ENCODE results near the gene CAMK2D.

CAMK2D gene

DNA sequence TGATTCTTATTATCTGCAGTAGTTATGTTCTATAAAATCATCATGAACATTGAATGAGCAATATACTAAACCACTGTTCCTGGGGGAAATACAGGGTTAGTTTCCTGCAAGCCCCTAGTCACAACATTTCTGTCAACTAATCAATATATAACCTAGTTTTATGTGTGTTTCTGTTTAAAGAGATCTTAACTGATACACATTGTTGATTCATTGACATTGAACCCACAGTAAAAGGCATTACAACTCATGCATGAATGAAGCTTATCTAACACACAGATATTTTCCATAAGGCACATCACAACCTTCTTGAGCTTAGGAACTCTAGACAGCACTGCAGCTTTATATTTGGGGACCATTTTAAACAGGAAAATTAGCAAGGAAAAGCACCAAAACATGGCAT is 134.2 kb downstream of the CAMK2D start:
- peaks cover 0 to 2% (median 0%) of the 10 kb centered on the region in 5 experiments for H3K9me3 ChIP-seq (ENCODE audit: control extremely low read depth in 1 of 5, control insufficient read depth in 4 of 5, insufficient read depth in 2 of 5, low read depth in 1 of 5, low read length in 4 of 5)
- DNase-seq: no peak
- peaks cover 0 to 4% (median 0%) of the 10 kb centered on the region in 5 experiments for H3K27me3 ChIP-seq (replicated peaks in 2 of 5; ENCODE audit: control insufficient read depth in 4 of 5, insufficient read depth in 5 of 5, low read length in 4 of 5)
- H3K36me3 ChIP-seq (ENCODE audit: control insufficient read depth in 4 of 4, insufficient read depth in 4 of 4, low read length in 3 of 4): no peaks in the 10 kb centered on the region
- POLR2A ChIA-PET: no interaction called here
- no peaks in the 10 kb centered on the region for H3K4me1 ChIP-seq (ENCODE audit: control extremely low read depth in 1 of 4, control insufficient read depth in 4 of 4, insufficient read depth in 4 of 4, low read length in 3 of 4)
- no peak overlapping the region for H3K4me3 ChIP-seq (ENCODE audit: control insufficient read depth in 1 of 7, extremely low read depth in 1 of 7, insufficient read depth in 4 of 7, low read depth in 2 of 7, low read length in 6 of 7)
- CTCF ChIA-PET: no interaction called here
- no peak overlapping the region for H3K27ac ChIP-seq (ENCODE audit: insufficient read depth in 1 of 2, low read depth in 1 of 2, low read length in 2 of 2, poor library complexity in 1 of 2, severe bottlenecking in 2 of 2)

DNA sequence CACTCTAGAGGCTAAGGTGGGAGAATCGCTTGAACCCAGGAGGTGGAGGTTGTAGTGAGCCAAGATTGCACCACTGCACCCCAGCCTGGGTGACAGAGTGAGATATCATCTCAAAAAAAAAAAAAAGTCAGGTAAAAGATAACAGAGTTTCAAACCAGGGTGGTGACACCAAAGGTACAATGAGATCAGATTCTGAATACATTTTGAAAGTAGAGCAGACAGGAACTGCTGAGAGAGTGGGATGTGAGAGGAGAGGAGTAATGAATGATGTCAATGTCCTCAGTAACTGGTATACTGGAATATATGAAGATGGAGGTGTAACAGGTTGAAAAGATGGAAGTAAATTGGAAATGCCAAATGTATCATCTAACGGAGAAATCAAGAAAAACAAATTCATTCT is 135.6 kb downstream of the CAMK2D start:
- ChIA-PET CTCF (no interaction called here), POLR2A (no interaction called here)
- H3K36me3 ChIP-seq (ENCODE audit: control insufficient read depth in 4 of 4, insufficient read depth in 4 of 4, low read length in 3 of 4): no peaks in the 10 kb centered on the region
- H3K4me3 ChIP-seq (ENCODE audit: control insufficient read depth in 1 of 7, extremely low read depth in 1 of 7, insufficient read depth in 4 of 7, low read depth in 2 of 7, low read length in 6 of 7): no peak overlapping the region
- no peaks in the 10 kb centered on the region for H3K27me3 ChIP-seq (replicated peaks in 2 of 5; ENCODE audit: control insufficient read depth in 4 of 5, insufficient read depth in 5 of 5, low read length in 4 of 5)
- WGBS (ENCODE audit: insufficient coverage): 100% methylated on average over 1 of the region's 2 CpGs
- H3K27ac ChIP-seq (ENCODE audit: insufficient read depth in 1 of 2, low read depth in 1 of 2, low read length in 2 of 2, poor library complexity in 1 of 2, severe bottlenecking in 2 of 2): no peak overlapping the region
- H3K9me3 ChIP-seq (ENCODE audit: control extremely low read depth in 1 of 5, control insufficient read depth in 4 of 5, insufficient read depth in 2 of 5, low read depth in 1 of 5, low read length in 4 of 5): peaks cover 0 to 2% (median 0%) of the 10 kb centered on the region in 5 experiments
- no peak for DNase-seq
- no peaks in the 10 kb centered on the region for H3K4me1 ChIP-seq (ENCODE audit: control extremely low read depth in 1 of 4, control insufficient read depth in 4 of 4, insufficient read depth in 4 of 4, low read length in 3 of 4)

DNA sequence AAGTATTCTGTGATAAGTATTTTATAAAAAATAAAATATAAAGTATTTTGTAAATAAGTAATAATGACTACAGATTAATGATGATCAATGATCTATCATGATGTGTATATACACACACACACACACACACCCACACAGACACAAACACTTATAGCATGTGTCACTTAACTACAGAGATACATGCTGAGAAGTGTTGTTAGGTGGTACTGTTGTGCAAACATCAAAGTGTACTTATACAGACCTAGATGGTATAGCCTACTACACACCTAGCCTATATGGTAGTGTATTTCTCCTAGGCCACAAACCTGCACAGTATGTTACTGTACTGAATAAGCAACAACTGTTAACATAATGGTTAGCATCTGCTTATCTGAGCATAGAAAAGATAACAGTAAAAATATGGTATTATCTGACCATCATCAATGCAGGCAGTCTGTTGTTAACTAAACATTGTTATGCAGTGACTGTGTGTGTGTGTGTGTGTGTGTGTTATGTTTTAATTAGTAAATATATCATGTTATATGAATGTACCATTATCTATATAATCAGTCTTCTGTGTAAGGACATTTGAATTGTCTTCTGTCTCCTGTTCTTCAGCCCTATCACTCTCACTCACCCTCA is 138.2 kb downstream of the CAMK2D start:
- Histone ChIP-seq H3K9me3 (ENCODE audit: control extremely low read depth in 1 of 5, control insufficient read depth in 4 of 5, insufficient read depth in 2 of 5, low read depth in 1 of 5, low read length in 4 of 5) (peaks cover 0 to 2% (median 0%) of the 10 kb centered on the region in 5 experiments), H3K27ac (ENCODE audit: insufficient read depth in 1 of 2, low read depth in 1 of 2, low read length in 2 of 2, poor library complexity in 1 of 2, severe bottlenecking in 2 of 2) (no peak overlapping the region), H3K27me3 (replicated peaks in 2 of 5; ENCODE audit: control insufficient read depth in 4 of 5, insufficient read depth in 5 of 5, low read length in 4 of 5) (no peaks in the 10 kb centered on the region), H3K36me3 (ENCODE audit: control insufficient read depth in 4 of 4, insufficient read depth in 4 of 4, low read length in 3 of 4) (no peaks in the 10 kb centered on the region), H3K4me1 (ENCODE audit: control extremely low read depth in 1 of 4, control insufficient read depth in 4 of 4, insufficient read depth in 4 of 4, low read length in 3 of 4) (no peaks in the 10 kb centered on the region), H3K4me3 (ENCODE audit: control insufficient read depth in 1 of 7, extremely low read depth in 1 of 7, insufficient read depth in 4 of 7, low read depth in 2 of 7, low read length in 6 of 7) (no peak overlapping the region)
- ChIA-PET CTCF (no interaction called here), POLR2A (no interaction called here)
- DNase-seq: no peak

DNA sequence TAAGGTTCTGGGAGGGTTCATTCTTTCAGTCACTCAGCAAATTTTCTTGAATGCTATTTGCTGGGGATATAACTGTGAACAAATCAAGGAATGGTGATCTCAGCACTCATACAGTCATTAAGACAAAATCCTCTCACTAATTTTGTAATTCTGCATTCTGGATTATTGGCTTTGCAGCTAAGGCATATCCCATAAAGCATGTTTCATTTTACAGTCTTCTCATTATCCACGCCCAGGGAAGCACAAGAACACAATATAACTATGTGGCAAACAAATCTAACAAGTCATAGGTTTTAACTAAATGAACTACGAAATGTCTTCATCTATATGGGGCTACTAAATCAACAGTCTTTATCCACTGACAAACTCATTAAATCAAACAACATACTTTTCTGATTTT is 139.9 kb downstream of the CAMK2D start:
- Histone ChIP-seq H3K36me3 (ENCODE audit: control insufficient read depth in 4 of 4, insufficient read depth in 4 of 4, low read length in 3 of 4) (no peaks in the 10 kb centered on the region), H3K27me3 (replicated peaks in 2 of 5; ENCODE audit: control insufficient read depth in 4 of 5, insufficient read depth in 5 of 5, low read length in 4 of 5) (no peaks in the 10 kb centered on the region), H3K27ac (ENCODE audit: insufficient read depth in 1 of 2, low read depth in 1 of 2, low read length in 2 of 2, poor library complexity in 1 of 2, severe bottlenecking in 2 of 2) (no peak overlapping the region), H3K4me3 (ENCODE audit: control insufficient read depth in 1 of 7, extremely low read depth in 1 of 7, insufficient read depth in 4 of 7, low read depth in 2 of 7, low read length in 6 of 7) (no peak overlapping the region), H3K4me1 (ENCODE audit: control extremely low read depth in 1 of 4, control insufficient read depth in 4 of 4, insufficient read depth in 4 of 4, low read length in 3 of 4) (no peaks in the 10 kb centered on the region), H3K9me3 (ENCODE audit: control extremely low read depth in 1 of 5, control insufficient read depth in 4 of 5, insufficient read depth in 2 of 5, low read depth in 1 of 5, low read length in 4 of 5) (peaks cover 0 to 2% (median 0%) of the 10 kb centered on the region in 5 experiments)
- WGBS (ENCODE audit: insufficient coverage): 88% methylated on average over 2 of the region's 2 CpGs
- ChIA-PET CTCF (no interaction called here), POLR2A (no interaction called here)
- no peak for DNase-seq

DNA sequence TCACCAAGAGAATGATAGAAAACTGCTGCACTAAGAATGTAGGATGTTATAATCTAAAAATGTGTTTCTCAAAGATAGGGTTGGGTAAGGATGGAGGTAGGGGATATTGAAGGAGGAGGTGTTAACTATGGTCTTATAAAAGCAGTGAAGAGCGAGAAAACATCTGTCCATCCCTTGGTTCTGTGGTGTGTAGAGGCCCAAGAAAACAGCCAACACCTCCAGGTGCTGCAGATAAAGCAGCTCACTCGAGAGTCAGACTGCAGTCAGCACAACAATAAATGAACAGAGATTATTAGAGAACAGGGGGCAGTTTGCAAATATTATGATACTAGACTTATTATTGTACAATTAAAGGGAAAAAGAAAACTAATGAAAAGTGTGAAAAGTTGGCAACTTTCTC is 141.5 kb downstream of the CAMK2D start:
- 100% methylated on average over 1 of the region's 2 CpGs for WGBS (ENCODE audit: insufficient coverage)
- Histone ChIP-seq H3K27me3 (replicated peaks in 2 of 5; ENCODE audit: control insufficient read depth in 4 of 5, insufficient read depth in 5 of 5, low read length in 4 of 5) (no peaks in the 10 kb centered on the region), H3K36me3 (ENCODE audit: control insufficient read depth in 4 of 4, insufficient read depth in 4 of 4, low read length in 3 of 4) (no peaks in the 10 kb centered on the region), H3K9me3 (ENCODE audit: control extremely low read depth in 1 of 5, control insufficient read depth in 4 of 5, insufficient read depth in 2 of 5, low read depth in 1 of 5, low read length in 4 of 5) (no peaks in the 10 kb centered on the region), H3K4me1 (ENCODE audit: control extremely low read depth in 1 of 4, control insufficient read depth in 4 of 4, insufficient read depth in 4 of 4, low read length in 3 of 4) (no peaks in the 10 kb centered on the region), H3K27ac (ENCODE audit: insufficient read depth in 1 of 2, low read depth in 1 of 2, low read length in 2 of 2, poor library complexity in 1 of 2, severe bottlenecking in 2 of 2) (no peak overlapping the region), H3K4me3 (ENCODE audit: control insufficient read depth in 1 of 7, extremely low read depth in 1 of 7, insufficient read depth in 4 of 7, low read depth in 2 of 7, low read length in 6 of 7) (no peak overlapping the region)
- ChIA-PET CTCF (no interaction called here), POLR2A (no interaction called here)
- DNase-seq: no peak

DNA sequence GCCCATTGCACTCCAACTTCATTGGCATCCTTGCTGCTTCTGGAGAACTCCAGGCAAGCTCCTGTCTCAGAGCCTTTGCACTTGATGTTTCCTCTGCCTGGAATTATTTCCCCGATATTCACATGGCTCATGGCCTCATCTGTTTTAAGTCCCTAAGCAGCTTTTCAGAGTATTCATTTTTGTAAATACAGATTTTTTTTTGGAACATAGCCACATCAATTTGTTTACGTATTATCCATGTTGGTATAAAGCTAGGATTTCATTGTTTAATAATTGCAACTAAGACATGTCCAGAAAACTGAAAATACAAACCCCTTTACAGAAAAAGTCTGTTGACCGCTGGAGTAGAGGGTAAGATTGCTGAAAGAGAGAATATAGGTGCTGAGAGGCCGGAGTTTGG is 142.0 kb downstream of the CAMK2D start:
- CTCF ChIA-PET: no interaction called here
- Histone ChIP-seq H3K4me1 (ENCODE audit: control extremely low read depth in 1 of 4, control insufficient read depth in 4 of 4, insufficient read depth in 4 of 4, low read length in 3 of 4) (no peaks in the 10 kb centered on the region), H3K27ac (ENCODE audit: insufficient read depth in 1 of 2, low read depth in 1 of 2, low read length in 2 of 2, poor library complexity in 1 of 2, severe bottlenecking in 2 of 2) (no peak overlapping the region), H3K27me3 (replicated peaks in 2 of 5; ENCODE audit: control insufficient read depth in 4 of 5, insufficient read depth in 5 of 5, low read length in 4 of 5) (no peaks in the 10 kb centered on the region), H3K9me3 (ENCODE audit: control extremely low read depth in 1 of 5, control insufficient read depth in 4 of 5, insufficient read depth in 2 of 5, low read depth in 1 of 5, low read length in 4 of 5) (no peaks in the 10 kb centered on the region), H3K36me3 (ENCODE audit: control insufficient read depth in 4 of 4, insufficient read depth in 4 of 4, low read length in 3 of 4) (no peaks in the 10 kb centered on the region), H3K4me3 (ENCODE audit: control insufficient read depth in 1 of 7, extremely low read depth in 1 of 7, insufficient read depth in 4 of 7, low read depth in 2 of 7, low read length in 6 of 7) (no peak overlapping the region)
- WGBS (ENCODE audit: insufficient coverage): no CpG with 5 or more reads among the region's 4 CpGs
- DNase-seq: no peak
- POLR2A ChIA-PET: no interaction called here

DNA sequence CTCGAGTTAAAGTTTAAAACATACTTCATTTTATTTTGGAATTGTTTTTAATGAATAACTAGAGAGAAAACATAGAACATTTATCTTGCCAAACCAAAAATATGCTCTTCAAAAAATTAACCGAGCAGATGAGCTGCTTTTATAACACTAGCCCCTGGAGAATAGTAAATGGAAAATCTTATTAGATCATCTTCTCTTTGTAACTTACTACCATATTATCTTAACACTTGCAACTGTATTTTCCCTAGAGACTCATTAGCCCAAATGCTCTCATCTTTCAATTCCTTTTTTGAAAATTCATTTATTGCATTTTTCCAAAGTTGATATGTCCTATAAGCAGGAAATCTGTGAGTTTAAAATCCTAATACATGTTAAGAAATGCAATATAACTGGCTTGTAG is 143.3 kb downstream of the CAMK2D start:
- no peaks in the 10 kb centered on the region for H3K9me3 ChIP-seq (ENCODE audit: control extremely low read depth in 1 of 5, control insufficient read depth in 4 of 5, insufficient read depth in 2 of 5, low read depth in 1 of 5, low read length in 4 of 5)
- no peak overlapping the region for H3K4me3 ChIP-seq (ENCODE audit: control insufficient read depth in 1 of 7, extremely low read depth in 1 of 7, insufficient read depth in 4 of 7, low read depth in 2 of 7, low read length in 6 of 7)
- H3K36me3 ChIP-seq (ENCODE audit: control insufficient read depth in 4 of 4, insufficient read depth in 4 of 4, low read length in 3 of 4): no peaks in the 10 kb centered on the region
- H3K27ac ChIP-seq (ENCODE audit: insufficient read depth in 1 of 2, low read depth in 1 of 2, low read length in 2 of 2, poor library complexity in 1 of 2, severe bottlenecking in 2 of 2): no peak overlapping the region
- no peaks in the 10 kb centered on the region for H3K4me1 ChIP-seq (ENCODE audit: control extremely low read depth in 1 of 4, control insufficient read depth in 4 of 4, insufficient read depth in 4 of 4, low read length in 3 of 4)
- no peak for DNase-seq
- no CpG with 5 or more reads among the region's 2 CpGs for WGBS (ENCODE audit: insufficient coverage)
- ChIA-PET CTCF (interaction anchor here (0.6 kb wide), 1 partner anchor 66 kb away, joined by 3 read pairs; no protein-coding TSS in a partner anchor), POLR2A (no interaction called here)
- H3K27me3 ChIP-seq (replicated peaks in 2 of 5; ENCODE audit: control insufficient read depth in 4 of 5, insufficient read depth in 5 of 5, low read length in 4 of 5): no peaks in the 10 kb centered on the region
